ENCODE measurements around the gene SLC30A3. TPM values are rescaled to one million over a fixed set of nuclear protein-coding genes. Genes with fewer than 3 reads are reported as not detected.

Gene SLC30A3
- total RNA-seq, 1 donor from 2014 or later, result 0.52 TPM

GRCh38 chr2:27250652-27251379 is 12.0 kb downstream of the SLC30A3 start:
- H3K9ac ChIP-seq (ENCODE audit: low read depth in 1 of 3, low read length in 3 of 3), result peak overlapping the region in 1 of 3 donors; percentile 33
- no peaks in the 10 kb centered on the region for H3K36me3 ChIP-seq (ENCODE audit: control insufficient read depth in 3 of 3, insufficient read depth in 3 of 3, low read length in 3 of 3)
- H3K4me3 ChIP-seq (ENCODE audit: low read length in 3 of 3), result no peak overlapping the region
- H3K27me3 ChIP-seq (ENCODE audit: control insufficient read depth in 3 of 3, insufficient read depth in 3 of 3, low read length in 3 of 3), result peaks cover 0 to 25% (median 5%) of the 10 kb centered on the region in 3 donors
- H3K9me3 ChIP-seq (ENCODE audit: control insufficient read depth in 3 of 3, low read length in 3 of 3), result no peaks in the 10 kb centered on the region
- H3K27ac ChIP-seq (ENCODE audit: low read depth, low read length), result no peak overlapping the region
- H3K4me1 ChIP-seq (ENCODE audit: control insufficient read depth in 3 of 3, insufficient read depth in 3 of 3, low read length in 3 of 3), result peaks cover 0 to 7% (median 3%) of the 10 kb centered on the region in 3 donors

GRCh38 chr2:27249891-27250651 is 12.8 kb downstream of the SLC30A3 start:
- Histone ChIP-seq H3K27ac (ENCODE audit: low read depth, low read length) (no peak overlapping the region), H3K36me3 (ENCODE audit: control insufficient read depth in 3 of 3, insufficient read depth in 3 of 3, low read length in 3 of 3) (no peaks in the 10 kb centered on the region), H3K9me3 (ENCODE audit: control insufficient read depth in 3 of 3, low read length in 3 of 3) (no peaks in the 10 kb centered on the region), H3K4me3 (ENCODE audit: low read length in 3 of 3) (no peak overlapping the region), H3K9ac (ENCODE audit: low read depth in 1 of 3, low read length in 3 of 3) (peak overlapping the region in 2 of 3 donors; percentile 0 to 68), H3K4me1 (ENCODE audit: control insufficient read depth in 3 of 3, insufficient read depth in 3 of 3, low read length in 3 of 3) (peaks cover 0 to 7% (median 3%) of the 10 kb centered on the region in 3 donors), H3K27me3 (ENCODE audit: control insufficient read depth in 3 of 3, insufficient read depth in 3 of 3, low read length in 3 of 3) (peaks cover 0 to 25% (median 5%) of the 10 kb centered on the region in 3 donors)

- H3K4me3 ChIP-seq (ENCODE audit: low read length in 3 of 3), result no peak overlapping the region
- no peak overlapping the region for H3K9ac ChIP-seq (ENCODE audit: low read depth in 1 of 3, low read length in 3 of 3)
- H3K27me3 ChIP-seq (ENCODE audit: control insufficient read depth in 3 of 3, insufficient read depth in 3 of 3, low read length in 3 of 3), result peaks cover 0 to 25% (median 5%) of the 10 kb centered on the region in 3 donors
- no peaks in the 10 kb centered on the region for H3K9me3 ChIP-seq (ENCODE audit: control insufficient read depth in 3 of 3, low read length in 3 of 3)
- H3K27ac ChIP-seq (ENCODE audit: low read depth, low read length), result no peak overlapping the region
- H3K4me1 ChIP-seq (ENCODE audit: control insufficient read depth in 3 of 3, insufficient read depth in 3 of 3, low read length in 3 of 3), result peaks cover 0 to 7% (median 3%) of the 10 kb centered on the region in 3 donors
- H3K36me3 ChIP-seq (ENCODE audit: control insufficient read depth in 3 of 3, insufficient read depth in 3 of 3, low read length in 3 of 3), result peaks cover 2% of the 10 kb centered on the region in 3 donors
Measured at GRCh38 chr2:27249159-27249890, 13.5 kb downstream of the SLC30A3 start.

- peaks cover 0 to 15% (median 5%) of the 10 kb centered on the region in 3 donors for H3K27me3 ChIP-seq (ENCODE audit: control insufficient read depth in 3 of 3, insufficient read depth in 3 of 3, low read length in 3 of 3)
- peaks cover 16 to 17% (median 16%) of the 10 kb centered on the region in 3 donors for H3K36me3 ChIP-seq (ENCODE audit: control insufficient read depth in 3 of 3, insufficient read depth in 3 of 3, low read length in 3 of 3)
- H3K9ac ChIP-seq (ENCODE audit: low read depth in 1 of 3, low read length in 3 of 3), result no peak overlapping the region
Measured at GRCh38 chr2:27247893-27248292, 15.0 kb downstream of the SLC30A3 start.

GRCh38 chr2:27245626-27246025 is 17.2 kb downstream of the SLC30A3 start:
- no peak overlapping the region for H3K4me3 ChIP-seq (ENCODE audit: low read length in 3 of 3)
- H3K9me3 ChIP-seq (ENCODE audit: control insufficient read depth in 3 of 3, low read length in 3 of 3), result no peaks in the 10 kb centered on the region
- H3K27ac ChIP-seq (ENCODE audit: low read depth, low read length), result no peak overlapping the region
- peak overlapping the region in 1 of 3 donors; percentile 40 for H3K9ac ChIP-seq (ENCODE audit: low read depth in 1 of 3, low read length in 3 of 3)
- H3K36me3 ChIP-seq (ENCODE audit: control insufficient read depth in 3 of 3, insufficient read depth in 3 of 3, low read length in 3 of 3), result peaks cover 39% of the 10 kb centered on the region in 3 donors
- H3K27me3 ChIP-seq (ENCODE audit: control insufficient read depth in 3 of 3, insufficient read depth in 3 of 3, low read length in 3 of 3), result peaks cover 0 to 7% (median 0%) of the 10 kb centered on the region in 3 donors
- H3K4me1 ChIP-seq (ENCODE audit: control insufficient read depth in 3 of 3, insufficient read depth in 3 of 3, low read length in 3 of 3), result peaks cover 0 to 7% (median 3%) of the 10 kb centered on the region in 3 donors

More at GRCh38 chr2:27247893-27248292, 15.0 kb downstream of the SLC30A3 start:
- Histone ChIP-seq H3K4me1 (ENCODE audit: control insufficient read depth in 3 of 3, insufficient read depth in 3 of 3, low read length in 3 of 3) (peaks cover 0 to 7% (median 3%) of the 10 kb centered on the region in 3 donors), H3K9me3 (ENCODE audit: control insufficient read depth in 3 of 3, low read length in 3 of 3) (no peaks in the 10 kb centered on the region), H3K4me3 (ENCODE audit: low read length in 3 of 3) (no peak overlapping the region), H3K27ac (ENCODE audit: low read depth, low read length) (no peak overlapping the region)

- Histone ChIP-seq H3K27ac (ENCODE audit: low read depth, low read length) (no peak overlapping the region), H3K36me3 (ENCODE audit: control insufficient read depth in 3 of 3, insufficient read depth in 3 of 3, low read length in 3 of 3) (peaks cover 43 to 44% (median 44%) of the 10 kb centered on the region in 3 donors), H3K4me3 (ENCODE audit: low read length in 3 of 3) (no peak overlapping the region), H3K9me3 (ENCODE audit: control insufficient read depth in 3 of 3, low read length in 3 of 3) (no peaks in the 10 kb centered on the region), H3K27me3 (ENCODE audit: control insufficient read depth in 3 of 3, insufficient read depth in 3 of 3, low read length in 3 of 3) (peaks cover 0 to 3% (median 0%) of the 10 kb centered on the region in 3 donors), H3K4me1 (ENCODE audit: control insufficient read depth in 3 of 3, insufficient read depth in 3 of 3, low read length in 3 of 3) (peaks cover 0 to 3% (median 0%) of the 10 kb centered on the region in 3 donors), H3K9ac (ENCODE audit: low read depth in 1 of 3, low read length in 3 of 3) (no peak overlapping the region)
Measured at GRCh38 chr2:27245116-27245515, 17.7 kb downstream of the SLC30A3 start.

GRCh38 chr2:27243391-27244130 is 19.3 kb downstream of the SLC30A3 start:
- no peaks in the 10 kb centered on the region for H3K9me3 ChIP-seq (ENCODE audit: control insufficient read depth in 3 of 3, low read length in 3 of 3)
- no peaks in the 10 kb centered on the region for H3K4me1 ChIP-seq (ENCODE audit: control insufficient read depth in 3 of 3, insufficient read depth in 3 of 3, low read length in 3 of 3)
- H3K9ac ChIP-seq (ENCODE audit: low read depth in 1 of 3, low read length in 3 of 3), result no peak overlapping the region
- no peaks in the 10 kb centered on the region for H3K27me3 ChIP-seq (ENCODE audit: control insufficient read depth in 3 of 3, insufficient read depth in 3 of 3, low read length in 3 of 3)
- H3K27ac ChIP-seq (ENCODE audit: low read depth, low read length), result no peak overlapping the region
- peaks cover 55 to 57% (median 56%) of the 10 kb centered on the region in 3 donors for H3K36me3 ChIP-seq (ENCODE audit: control insufficient read depth in 3 of 3, insufficient read depth in 3 of 3, low read length in 3 of 3)
- H3K4me3 ChIP-seq (ENCODE audit: low read length in 3 of 3), result no peak overlapping the region

GRCh38 chr2:27242614-27242951 is 20.3 kb downstream of the SLC30A3 start:
- H3K9ac ChIP-seq (ENCODE audit: low read depth in 1 of 3, low read length in 3 of 3), result no peak overlapping the region
- peaks cover 65 to 67% (median 66%) of the 10 kb centered on the region in 3 donors for H3K36me3 ChIP-seq (ENCODE audit: control insufficient read depth in 3 of 3, insufficient read depth in 3 of 3, low read length in 3 of 3)
- no peaks in the 10 kb centered on the region for H3K9me3 ChIP-seq (ENCODE audit: control insufficient read depth in 3 of 3, low read length in 3 of 3)
- H3K27ac ChIP-seq (ENCODE audit: low read depth, low read length), result no peak overlapping the region
- no peaks in the 10 kb centered on the region for H3K27me3 ChIP-seq (ENCODE audit: control insufficient read depth in 3 of 3, insufficient read depth in 3 of 3, low read length in 3 of 3)
- no peak overlapping the region for H3K4me3 ChIP-seq (ENCODE audit: low read length in 3 of 3)
- no peaks in the 10 kb centered on the region for H3K4me1 ChIP-seq (ENCODE audit: control insufficient read depth in 3 of 3, insufficient read depth in 3 of 3, low read length in 3 of 3)
